ENCODE data around the gene C5orf15. TPM values are rescaled to one million over a fixed set of nuclear protein-coding genes. Genes with fewer than 3 reads are reported as not detected.

C5orf15 gene
- total RNA-seq = 10 to 100 TPM; 39.5 to 56.1 TPM

- no peaks in the 10 kb centered on the region for H3K9me3 ChIP-seq
- H3K36me3 ChIP-seq = peaks cover 8% of the 10 kb centered on the region
- peak within 1 kb of the TSS; percentile 94 to 95 for H3K27ac ChIP-seq
- H3K4me3 ChIP-seq = peak within 1 kb of the TSS; percentile 95
- H3K4me1 ChIP-seq (ENCODE audit: control insufficient read depth in 1 of 2, low read depth in 2 of 2) = peaks cover 14 to 27% of the 10 kb centered on the region in 2 donors
- ATAC-seq (ENCODE audit: insufficient number of reproducible peaks, low FRiP score, low read depth) = peak; percentile 97
- peak; percentile 95 for DNase-seq (ENCODE audit: low spot score)
- peak; percentile 14 for TF ChIP-seq CTCF (IDR thresholded peaks at IDR 0.05)
- H3K27me3 ChIP-seq (replicated peaks; ENCODE audit: insufficient read depth) = no peaks in the 10 kb centered on the region
Measured at GRCh38 chr5:133968204-133968980, at the start of gene C5orf15. TSS of gene C5orf15 (minus strand) at chr5:133968625. CDS start at chr5:133968584, 41 bp downstream.

GRCh38 chr5:134008266-134008749 lies 39.9 kb upstream of the C5orf15 start:
- H3K4me1 ChIP-seq (ENCODE audit: control insufficient read depth in 1 of 2, low read depth in 2 of 2) = peaks cover 8 to 13% of the 10 kb centered on the region in 2 donors
- H3K9me3 ChIP-seq = no peaks in the 10 kb centered on the region
- no peak for TF ChIP-seq CTCF (IDR thresholded peaks at IDR 0.05)
- ATAC-seq (ENCODE audit: insufficient number of reproducible peaks, low FRiP score, low read depth) = no peak
- H3K27me3 ChIP-seq (replicated peaks; ENCODE audit: insufficient read depth) = no peaks in the 10 kb centered on the region
- H3K27ac ChIP-seq = no peak overlapping the region
- no peak for DNase-seq (ENCODE audit: low spot score)
- no peak overlapping the region for H3K4me3 ChIP-seq
- H3K36me3 ChIP-seq = no peaks in the 10 kb centered on the region

GRCh38 chr5:134007581-134008265 lies 39.3 kb upstream of the C5orf15 start:
- ATAC-seq (ENCODE audit: insufficient number of reproducible peaks, low FRiP score, low read depth) (no peak), DNase-seq (ENCODE audit: low spot score) (no peak)
- H3K9me3 ChIP-seq = no peaks in the 10 kb centered on the region
- TF ChIP-seq CTCF (IDR thresholded peaks at IDR 0.05) = no peak
- H3K27me3 ChIP-seq (replicated peaks; ENCODE audit: insufficient read depth) = no peaks in the 10 kb centered on the region
- H3K4me1 ChIP-seq (ENCODE audit: control insufficient read depth in 1 of 2, low read depth in 2 of 2) = peaks cover 14 to 19% of the 10 kb centered on the region in 2 donors
- H3K4me3 ChIP-seq = no peak overlapping the region
- H3K27ac ChIP-seq = no peak overlapping the region
- no peaks in the 10 kb centered on the region for H3K36me3 ChIP-seq

- H3K36me3 ChIP-seq = no peaks in the 10 kb centered on the region
- peaks cover 23 to 34% of the 10 kb centered on the region in 2 donors for H3K4me1 ChIP-seq (ENCODE audit: control insufficient read depth in 1 of 2, low read depth in 2 of 2)
- no peak for ATAC-seq (ENCODE audit: insufficient number of reproducible peaks, low FRiP score, low read depth)
- H3K9me3 ChIP-seq = no peaks in the 10 kb centered on the region
- H3K27me3 ChIP-seq (replicated peaks; ENCODE audit: insufficient read depth) = no peaks in the 10 kb centered on the region
- H3K27ac ChIP-seq = peak overlapping the region; percentile 100
- TF ChIP-seq CTCF (IDR thresholded peaks at IDR 0.05) = no peak
- H3K4me3 ChIP-seq = peak overlapping the region; percentile 95
- no peak for DNase-seq (ENCODE audit: low spot score)
Measured at GRCh38 chr5:134006115-134006514, 37.7 kb upstream of the C5orf15 start.

- H3K36me3 ChIP-seq = no peaks in the 10 kb centered on the region
- no peaks in the 10 kb centered on the region for H3K27me3 ChIP-seq (replicated peaks; ENCODE audit: insufficient read depth)
- peak overlapping the region; percentile 100 for H3K27ac ChIP-seq
- no peak for ATAC-seq (ENCODE audit: insufficient number of reproducible peaks, low FRiP score, low read depth)
- no peaks in the 10 kb centered on the region for H3K9me3 ChIP-seq
- peaks cover 23 to 40% of the 10 kb centered on the region in 2 donors for H3K4me1 ChIP-seq (ENCODE audit: control insufficient read depth in 1 of 2, low read depth in 2 of 2)
- DNase-seq (ENCODE audit: low spot score) = no peak
- peak overlapping the region; percentile 95 for H3K4me3 ChIP-seq
- TF ChIP-seq CTCF (IDR thresholded peaks at IDR 0.05) = no peak
Measured at GRCh38 chr5:134005417-134006061, 37.1 kb upstream of the C5orf15 start.

Data from thoracic aorta (tissue), 2 donors.